Coronary artery (tissue), 2 donors: ENCODE measurements around the gene IGFBP2.

ENCODE experiments used
- DNase-seq: peaks from one replicate; pipeline ENCODE4 v3.0.0-alpha.2; 2017; ENCODE audit warnings: low spot score
- H3K27ac ChIP-seq, 2 donors: fragments of 200-600 bp; sonication (generic); one replicate each; pipeline ENCODE4 v1.5.1; 2016 to 2019
- H3K4me3 ChIP-seq: fragments of 200-600 bp; sonication (generic); 2 replicates; pipeline ENCODE4 v1.5.1; 2016; ENCODE audit warnings: mild to moderate bottlenecking, moderate library complexity
- TF ChIP-seq, protein P1 (sequence below): fragments of 200-600 bp; sonication (generic); IDR thresholded peaks from one replicate; pipeline ENCODE4 v1.5.1; 2019; ENCODE audit warnings: antibody characterized with exemption

IGFBP2 gene

DNA sequence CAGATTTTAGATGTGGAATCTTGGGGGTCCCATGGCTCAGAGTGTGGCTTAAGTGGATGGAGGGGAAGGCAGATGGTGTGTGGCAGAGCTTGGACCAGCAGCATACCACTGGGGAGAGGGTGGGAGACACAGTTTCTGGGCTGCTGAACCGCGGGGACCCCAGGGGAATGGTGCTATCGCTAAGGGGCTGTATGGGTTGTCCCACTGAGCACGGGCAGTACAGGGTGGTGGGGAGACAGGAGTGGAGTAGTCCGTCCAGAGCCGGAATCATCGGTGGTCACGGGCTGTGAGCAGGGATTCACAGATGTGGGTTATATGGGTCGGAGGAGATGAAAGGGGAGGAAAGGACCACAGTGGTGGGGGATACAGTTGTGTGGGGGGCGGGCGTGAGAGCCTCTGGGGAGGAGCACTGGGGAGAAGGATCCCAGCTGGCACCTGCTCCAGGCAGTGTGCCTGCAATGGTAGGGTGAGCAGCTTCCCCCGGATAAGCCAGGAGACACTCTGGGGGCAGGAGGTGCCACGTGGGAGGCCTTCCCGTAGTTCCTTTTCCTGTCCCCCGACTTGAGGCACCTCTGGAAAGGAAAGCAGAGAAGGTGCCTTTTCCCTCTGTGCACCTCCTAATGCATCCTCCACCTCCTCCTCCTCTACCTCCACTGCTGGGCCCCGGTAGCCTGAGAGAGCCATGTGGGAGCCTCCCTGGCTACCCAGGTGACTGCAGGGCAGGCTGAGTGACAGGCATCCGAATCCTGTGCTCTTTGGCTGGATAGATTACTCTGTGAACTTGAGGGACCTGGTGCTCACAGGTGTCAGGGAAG lies 37.3 kb downstream of the IGFBP2 start:
- TF ChIP-seq, protein P1, sequence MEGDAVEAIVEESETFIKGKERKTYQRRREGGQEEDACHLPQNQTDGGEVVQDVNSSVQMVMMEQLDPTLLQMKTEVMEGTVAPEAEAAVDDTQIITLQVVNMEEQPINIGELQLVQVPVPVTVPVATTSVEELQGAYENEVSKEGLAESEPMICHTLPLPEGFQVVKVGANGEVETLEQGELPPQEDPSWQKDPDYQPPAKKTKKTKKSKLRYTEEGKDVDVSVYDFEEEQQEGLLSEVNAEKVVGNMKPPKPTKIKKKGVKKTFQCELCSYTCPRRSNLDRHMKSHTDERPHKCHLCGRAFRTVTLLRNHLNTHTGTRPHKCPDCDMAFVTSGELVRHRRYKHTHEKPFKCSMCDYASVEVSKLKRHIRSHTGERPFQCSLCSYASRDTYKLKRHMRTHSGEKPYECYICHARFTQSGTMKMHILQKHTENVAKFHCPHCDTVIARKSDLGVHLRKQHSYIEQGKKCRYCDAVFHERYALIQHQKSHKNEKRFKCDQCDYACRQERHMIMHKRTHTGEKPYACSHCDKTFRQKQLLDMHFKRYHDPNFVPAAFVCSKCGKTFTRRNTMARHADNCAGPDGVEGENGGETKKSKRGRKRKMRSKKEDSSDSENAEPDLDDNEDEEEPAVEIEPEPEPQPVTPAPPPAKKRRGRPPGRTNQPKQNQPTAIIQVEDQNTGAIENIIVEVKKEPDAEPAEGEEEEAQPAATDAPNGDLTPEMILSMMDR: no peak
- DNase-seq: no peak
- Histone ChIP-seq H3K4me3 (no peak overlapping the region), H3K27ac (no peak overlapping the region)

DNA sequence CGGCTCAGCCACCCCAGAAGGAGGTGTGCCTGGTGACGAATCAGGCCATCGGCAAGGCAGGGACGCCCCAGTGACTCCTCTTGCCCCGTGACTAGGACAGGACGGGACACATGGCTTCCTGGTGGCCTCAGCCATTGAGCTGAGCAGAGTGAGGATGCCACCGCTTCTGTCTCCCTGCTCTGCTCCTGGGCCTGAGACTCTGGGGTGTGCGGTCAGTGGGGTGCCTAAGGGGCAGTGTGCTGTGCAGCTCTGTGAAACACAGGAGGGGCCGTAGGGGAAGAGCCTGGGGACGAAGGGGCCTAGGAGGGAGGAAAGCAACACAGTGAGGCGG lies 37.8 kb downstream of the IGFBP2 start:
- Histone ChIP-seq H3K4me3 (no peak overlapping the region), H3K27ac (no peak overlapping the region)
- TF ChIP-seq, protein P1: no peak
- DNase-seq: no peak

DNA sequence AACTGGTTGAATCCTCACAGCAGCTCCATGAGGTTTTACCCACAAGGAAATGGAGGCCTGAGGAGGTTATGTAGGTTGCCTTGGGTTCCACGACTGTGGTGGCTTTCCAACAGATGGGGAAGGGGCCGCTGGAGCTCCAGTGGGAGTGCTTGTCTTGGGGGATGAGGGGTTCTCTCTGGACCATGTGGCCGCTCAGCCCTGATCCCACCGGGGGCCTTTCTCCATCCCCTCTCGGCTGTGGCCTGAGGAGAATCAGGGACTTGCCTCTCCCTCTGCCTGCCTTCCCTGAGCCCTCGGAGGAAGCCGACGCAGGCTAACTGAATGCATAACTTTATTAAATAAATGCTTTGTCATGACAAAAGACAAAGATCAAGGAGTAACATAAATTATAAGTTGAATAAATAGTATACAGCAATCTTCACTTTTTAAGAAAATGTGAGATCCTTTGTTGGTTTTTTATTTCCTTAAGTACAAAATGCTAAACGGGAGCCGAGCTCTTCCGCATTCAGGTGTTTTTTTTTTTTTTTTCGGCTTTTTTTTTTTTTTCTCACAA lies 38.6 kb downstream of the IGFBP2 start:
- TF ChIP-seq, protein P1: no peak
- H3K4me3 ChIP-seq: no peak overlapping the region
- no peak for DNase-seq
- H3K27ac ChIP-seq: peak overlapping the region in 1 of 2 donors; percentile 11

DNA sequence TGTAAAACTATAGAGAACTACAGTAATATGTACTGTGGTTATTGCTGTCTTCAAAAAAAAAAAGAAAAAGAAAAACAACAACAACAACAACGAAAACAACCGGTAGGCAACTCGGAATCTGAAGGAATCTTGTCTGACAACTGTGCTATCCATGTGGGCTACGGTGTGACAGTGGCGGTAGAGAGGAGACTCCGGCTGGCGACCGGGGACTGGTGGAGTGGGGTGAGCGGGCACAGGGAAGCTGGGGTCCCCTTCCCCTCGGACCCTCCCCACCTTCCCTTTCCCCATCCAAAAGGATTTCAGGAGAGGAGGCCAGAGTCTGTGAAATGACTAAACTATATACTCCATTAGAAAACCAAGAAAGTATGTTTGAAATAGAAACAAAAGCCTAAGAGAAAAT lies 39.2 kb downstream of the IGFBP2 start:
- no peak overlapping the region for H3K4me3 ChIP-seq
- TF ChIP-seq, protein P1: no peak
- H3K27ac ChIP-seq: no peak overlapping the region
- no peak for DNase-seq

DNA sequence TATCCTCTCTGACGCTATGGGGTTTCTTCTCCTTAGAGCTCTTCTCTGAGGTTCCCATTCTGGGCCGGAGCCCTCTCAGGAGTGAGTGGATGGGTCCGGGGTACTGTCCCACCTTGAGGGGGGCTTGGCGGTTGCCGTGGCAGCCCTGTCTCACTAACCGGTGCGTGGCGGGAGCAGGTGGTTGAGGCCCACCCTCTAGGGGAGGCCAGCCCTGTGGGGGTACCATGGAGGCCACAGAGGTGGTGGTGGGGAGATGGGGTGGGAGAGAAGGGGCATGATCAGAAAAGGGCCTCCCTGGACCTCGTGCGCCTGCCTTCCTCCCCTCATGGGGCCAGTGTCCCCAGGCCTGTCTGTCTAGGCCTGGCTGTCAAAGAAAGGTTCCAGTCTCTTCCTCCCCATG lies 39.8 kb downstream of the IGFBP2 start:
- DNase-seq: no peak
- TF ChIP-seq, protein P1: no peak
- H3K4me3 ChIP-seq: no peak overlapping the region
- peak overlapping the region in 1 of 2 donors; percentile 24 for H3K27ac ChIP-seq

DNA sequence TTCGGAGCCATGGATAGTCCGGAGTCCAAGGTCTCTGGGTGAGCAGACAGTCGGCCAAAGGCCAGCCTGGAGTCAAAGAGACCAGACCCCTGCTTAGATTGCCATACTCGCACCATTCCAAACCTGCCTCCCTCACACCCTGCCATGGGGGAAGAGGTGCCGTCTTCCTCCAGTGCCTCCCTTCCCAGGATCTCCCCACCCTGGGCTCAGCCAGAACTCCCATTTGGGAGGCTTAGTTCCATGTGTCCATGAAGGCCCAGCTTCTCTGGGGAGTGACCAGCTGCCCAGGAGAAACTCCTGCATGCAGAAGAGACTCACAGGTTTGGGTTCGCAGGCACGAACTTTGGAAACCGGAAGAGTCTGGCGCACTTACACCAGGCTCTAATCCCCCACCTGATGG lies 40.4 kb downstream of the IGFBP2 start:
- no peak for DNase-seq
- TF ChIP-seq, protein P1: no peak
- Histone ChIP-seq H3K4me3 (no peak overlapping the region), H3K27ac (peak overlapping the region in 1 of 2 donors; percentile 24)

DNA sequence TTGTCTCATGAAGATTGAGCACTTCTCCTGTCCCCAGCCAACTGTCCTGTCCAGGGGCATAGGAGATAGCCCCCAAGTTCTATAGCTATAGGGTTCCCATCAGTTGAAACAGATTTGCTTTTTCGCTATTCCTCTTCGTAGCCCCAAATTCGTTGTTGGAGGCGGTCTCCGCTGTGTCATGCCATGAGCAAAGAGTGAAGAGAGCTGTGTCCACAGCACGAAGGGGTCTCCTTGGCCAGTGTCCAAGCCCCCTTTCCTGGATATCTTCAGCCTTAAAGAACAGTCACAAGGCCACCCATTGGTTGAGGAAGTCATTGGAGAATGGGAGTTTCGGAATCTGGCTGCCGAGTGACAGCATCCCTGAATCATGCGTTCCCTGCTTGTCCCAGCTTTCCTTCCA lies 41.2 kb downstream of the IGFBP2 start:
- no peak overlapping the region for H3K4me3 ChIP-seq
- no peak for DNase-seq
- TF ChIP-seq, protein P1: no peak
- H3K27ac ChIP-seq: peak overlapping the region in 1 of 2 donors; percentile 24
